Kasumi-1 (cell line): Measurements from ENCODE around the gene TNS2.
"Not testable (repeated sequence)": the region's sequence is repeated elsewhere in the genome, so short reads cannot be mapped to it uniquely, and the experiment has no call there.

ENCODE experiments used
- DNase-seq, 2 experiments: peaks; one replicate each; lab custom pipeline; 2025; lab: John Stamatoyannopoulos, UW

The TNS2 gene, protein sequence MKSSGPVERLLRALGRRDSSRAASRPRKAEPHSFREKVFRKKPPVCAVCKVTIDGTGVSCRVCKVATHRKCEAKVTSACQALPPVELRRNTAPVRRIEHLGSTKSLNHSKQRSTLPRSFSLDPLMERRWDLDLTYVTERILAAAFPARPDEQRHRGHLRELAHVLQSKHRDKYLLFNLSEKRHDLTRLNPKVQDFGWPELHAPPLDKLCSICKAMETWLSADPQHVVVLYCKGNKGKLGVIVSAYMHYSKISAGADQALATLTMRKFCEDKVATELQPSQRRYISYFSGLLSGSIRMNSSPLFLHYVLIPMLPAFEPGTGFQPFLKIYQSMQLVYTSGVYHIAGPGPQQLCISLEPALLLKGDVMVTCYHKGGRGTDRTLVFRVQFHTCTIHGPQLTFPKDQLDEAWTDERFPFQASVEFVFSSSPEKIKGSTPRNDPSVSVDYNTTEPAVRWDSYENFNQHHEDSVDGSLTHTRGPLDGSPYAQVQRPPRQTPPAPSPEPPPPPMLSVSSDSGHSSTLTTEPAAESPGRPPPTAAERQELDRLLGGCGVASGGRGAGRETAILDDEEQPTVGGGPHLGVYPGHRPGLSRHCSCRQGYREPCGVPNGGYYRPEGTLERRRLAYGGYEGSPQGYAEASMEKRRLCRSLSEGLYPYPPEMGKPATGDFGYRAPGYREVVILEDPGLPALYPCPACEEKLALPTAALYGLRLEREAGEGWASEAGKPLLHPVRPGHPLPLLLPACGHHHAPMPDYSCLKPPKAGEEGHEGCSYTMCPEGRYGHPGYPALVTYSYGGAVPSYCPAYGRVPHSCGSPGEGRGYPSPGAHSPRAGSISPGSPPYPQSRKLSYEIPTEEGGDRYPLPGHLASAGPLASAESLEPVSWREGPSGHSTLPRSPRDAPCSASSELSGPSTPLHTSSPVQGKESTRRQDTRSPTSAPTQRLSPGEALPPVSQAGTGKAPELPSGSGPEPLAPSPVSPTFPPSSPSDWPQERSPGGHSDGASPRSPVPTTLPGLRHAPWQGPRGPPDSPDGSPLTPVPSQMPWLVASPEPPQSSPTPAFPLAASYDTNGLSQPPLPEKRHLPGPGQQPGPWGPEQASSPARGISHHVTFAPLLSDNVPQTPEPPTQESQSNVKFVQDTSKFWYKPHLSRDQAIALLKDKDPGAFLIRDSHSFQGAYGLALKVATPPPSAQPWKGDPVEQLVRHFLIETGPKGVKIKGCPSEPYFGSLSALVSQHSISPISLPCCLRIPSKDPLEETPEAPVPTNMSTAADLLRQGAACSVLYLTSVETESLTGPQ (N-terminal part only)

DNA sequence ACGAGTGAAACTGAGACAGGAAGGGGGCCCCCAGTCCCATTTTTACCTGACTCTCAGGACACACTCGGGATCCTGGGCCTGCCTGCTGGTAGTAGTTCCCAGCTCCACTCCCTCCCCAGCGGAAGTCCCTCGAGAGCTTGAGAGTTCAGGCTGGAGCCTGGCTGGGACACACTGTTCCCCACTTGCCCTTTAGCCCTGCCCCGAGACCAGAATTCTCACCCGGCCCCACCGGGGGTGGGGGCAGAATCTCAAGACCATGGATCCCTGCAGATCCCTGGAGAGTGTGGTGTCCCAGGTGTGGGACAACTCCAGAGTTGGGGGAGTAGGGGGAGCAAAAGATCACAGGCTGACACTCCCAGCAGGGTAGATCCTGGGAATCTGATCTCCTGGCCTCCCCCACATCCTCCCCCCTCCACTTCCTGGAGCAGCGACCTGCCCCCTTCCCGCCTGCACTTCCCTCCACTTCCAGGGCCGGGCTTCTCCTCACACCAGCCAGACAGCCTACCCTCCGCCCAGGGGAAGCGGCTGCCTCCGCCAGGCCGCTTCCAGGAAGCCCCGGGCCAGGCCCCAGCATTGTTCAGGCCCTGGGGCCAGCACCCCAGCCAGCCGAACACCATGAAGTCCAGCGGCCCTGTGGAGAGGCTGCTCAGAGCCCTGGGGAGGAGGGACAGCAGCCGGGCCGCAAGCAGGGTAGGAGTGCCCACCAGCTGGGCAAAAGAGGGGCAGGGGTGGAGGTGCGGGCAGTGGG is at the start of gene TNS2:
TNS2 (plus strand) TSS at position 495 of the 748 bp plus-strand sequence; CDS start at position 616, 121 bp downstream.
- peak in 1 of 2 experiments; percentile 16 for DNase-seq

DNA sequence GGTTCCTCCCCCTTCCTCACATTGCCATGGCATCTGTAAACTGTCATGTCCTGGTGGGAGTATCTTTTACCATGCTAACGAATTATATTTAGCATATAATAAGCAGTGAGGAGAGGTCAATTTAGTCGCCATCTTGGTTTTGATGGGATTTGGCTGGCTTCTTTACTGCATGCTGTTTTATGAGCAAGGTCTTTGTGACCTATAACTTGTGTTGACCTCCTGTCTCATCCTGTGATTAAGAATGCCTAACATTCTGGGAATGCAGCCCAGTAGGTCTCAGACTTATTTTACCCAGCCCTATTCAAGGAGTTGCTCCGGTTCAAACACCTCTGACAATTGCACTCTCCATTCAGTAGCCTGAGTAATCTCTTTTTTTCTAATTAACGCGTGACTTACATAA is 45.7 kb upstream of the TNS2 start:
- no peak for DNase-seq

DNA sequence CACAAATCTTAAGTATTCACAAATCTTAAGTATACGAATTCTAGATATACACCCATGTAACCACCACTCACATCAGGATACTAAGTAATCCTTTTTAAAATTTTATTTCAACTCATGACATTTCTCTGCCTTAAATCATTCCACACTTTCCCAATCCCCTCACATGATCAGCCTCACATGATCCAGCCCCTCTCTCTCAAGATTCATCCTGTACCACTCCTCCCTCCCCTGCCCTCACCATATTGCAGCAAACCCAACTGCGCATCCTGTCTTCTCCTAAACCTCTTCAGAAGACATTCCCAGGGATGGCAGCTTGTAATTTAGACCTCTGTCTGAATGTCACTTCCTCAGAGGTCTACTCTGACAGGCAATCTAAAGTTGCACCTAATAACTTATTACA is 45.3 kb upstream of the TNS2 start:
- no peak for DNase-seq

DNA sequence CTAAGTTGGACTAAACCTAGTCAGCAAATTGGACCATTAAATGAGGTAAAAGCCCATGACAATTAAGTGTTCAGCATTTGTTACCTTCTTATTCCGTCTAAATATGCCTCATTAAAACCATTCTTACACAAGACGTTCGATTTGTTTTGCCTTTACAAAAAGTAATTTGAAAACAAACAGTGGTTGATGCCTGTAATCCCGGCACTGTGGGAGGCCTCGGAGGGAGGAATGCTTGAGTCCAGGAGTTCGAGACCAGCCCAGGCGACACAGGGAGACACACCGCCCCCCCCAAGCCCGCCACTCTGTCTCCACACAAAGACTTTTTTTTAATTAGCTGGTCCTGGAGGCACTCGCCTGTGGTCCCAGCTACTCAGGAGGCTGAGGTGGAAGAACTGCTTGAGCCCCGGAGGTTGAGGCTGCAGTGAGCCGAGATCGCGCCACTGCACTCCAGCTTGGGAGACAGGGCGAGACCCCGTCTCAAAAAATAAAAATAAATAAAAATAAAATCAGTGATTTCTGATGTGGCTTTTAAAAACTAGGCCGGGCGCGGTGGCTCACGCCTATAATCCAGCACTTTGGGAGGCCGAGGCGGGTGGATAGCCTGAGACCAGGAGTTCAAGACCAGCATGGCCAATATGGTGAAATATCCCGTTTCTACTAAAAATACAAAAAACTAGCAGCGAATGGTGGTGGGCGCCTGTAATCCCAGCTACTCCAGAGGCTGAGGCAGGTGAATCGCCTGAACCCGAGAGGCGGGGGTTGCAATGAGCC is 44.5 kb upstream of the TNS2 start:
- DNase-seq: no peak

DNA sequence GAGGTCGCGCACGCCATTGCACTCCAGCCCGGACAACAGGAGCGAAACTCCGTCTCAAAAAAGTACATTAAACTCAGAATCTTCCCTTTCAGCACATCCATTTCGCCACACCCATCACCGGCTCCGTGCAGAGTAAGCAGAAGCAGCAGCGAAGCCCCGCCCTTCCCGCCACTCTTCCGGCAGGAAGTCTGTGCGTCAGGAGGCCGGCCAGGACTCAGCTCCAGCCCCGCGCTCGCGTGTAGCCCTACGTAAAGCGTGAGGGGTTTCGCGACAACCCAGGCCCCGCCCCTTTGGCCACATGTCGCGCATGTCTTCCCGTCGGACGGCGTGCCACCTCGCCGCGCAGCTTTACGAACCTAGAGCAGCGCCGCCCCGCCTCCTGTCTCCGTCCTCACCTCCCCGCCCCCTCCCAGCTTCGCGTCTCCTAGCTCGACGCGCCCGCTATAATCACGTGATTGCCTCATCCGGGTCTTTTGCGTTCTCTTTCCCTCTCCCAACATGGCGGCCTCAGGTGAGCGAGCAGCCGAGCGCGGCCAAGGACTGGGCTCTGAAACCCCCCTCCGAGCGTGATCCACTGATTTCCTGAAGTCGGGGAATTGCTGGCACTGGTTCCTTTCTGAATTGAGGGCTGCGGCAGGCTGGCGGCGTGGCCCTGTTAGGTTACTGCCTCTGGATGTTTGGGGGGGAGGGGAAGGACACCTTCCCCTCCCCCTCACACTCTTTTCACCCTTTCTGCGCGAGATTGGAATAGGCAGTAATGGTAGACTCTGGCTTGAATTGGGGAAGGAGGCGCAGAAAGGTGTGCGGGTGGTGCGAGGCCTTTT is 43.7 kb upstream of the TNS2 start, which contains the start of gene EIF4B:
EIF4B (plus strand) TSS at position 471 of the 824 bp plus-strand sequence; CDS start at position 499, 28 bp downstream.
- peak; percentile 99 for DNase-seq

DNA sequence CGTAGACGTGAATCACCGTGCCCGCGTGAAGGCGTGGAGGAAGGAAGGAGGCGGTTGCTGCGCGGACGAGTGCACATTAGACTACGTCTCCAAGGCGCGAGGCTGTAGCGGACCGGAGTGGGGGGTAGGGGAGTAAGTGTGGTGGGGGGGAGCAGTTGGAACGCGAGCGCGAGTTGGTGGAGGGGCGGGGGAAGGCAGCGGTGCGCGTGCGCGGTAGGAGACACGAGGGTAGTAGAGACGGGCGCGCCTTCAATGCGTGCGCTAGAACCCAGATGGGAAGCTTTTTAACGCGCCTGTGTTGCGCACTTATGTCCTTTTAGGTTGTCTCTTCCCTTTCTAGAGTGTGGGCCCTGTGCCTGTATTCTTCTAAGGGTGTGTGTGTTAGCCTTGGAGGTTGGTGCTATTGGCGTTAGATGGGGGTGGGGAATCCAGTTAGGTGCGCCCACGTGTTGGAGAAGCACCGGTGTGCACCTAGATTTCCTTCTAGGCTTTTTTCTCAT is 43.0 kb upstream of the TNS2 start:
- peak; percentile 79 to 84 for DNase-seq

DNA sequence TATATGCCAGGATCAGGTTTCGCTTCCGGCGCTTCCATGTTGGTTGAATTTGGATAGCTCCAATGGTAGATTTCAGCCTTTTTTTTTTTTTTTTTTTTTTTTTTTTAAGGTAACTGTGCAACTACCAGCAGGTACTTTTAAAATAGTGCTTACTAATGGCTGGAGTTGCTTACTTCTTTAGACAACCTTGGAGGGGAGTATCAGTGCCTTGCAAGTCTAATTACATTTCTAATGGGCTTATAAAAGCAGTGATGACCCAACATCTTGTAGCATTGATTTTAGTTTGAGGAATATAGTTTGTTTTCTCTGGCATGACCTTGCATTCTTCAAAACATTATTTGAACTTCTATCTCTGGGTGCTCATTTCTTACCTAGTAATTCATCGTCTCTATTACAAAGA is 42.5 kb upstream of the TNS2 start:
- no peak for DNase-seq

DNA sequence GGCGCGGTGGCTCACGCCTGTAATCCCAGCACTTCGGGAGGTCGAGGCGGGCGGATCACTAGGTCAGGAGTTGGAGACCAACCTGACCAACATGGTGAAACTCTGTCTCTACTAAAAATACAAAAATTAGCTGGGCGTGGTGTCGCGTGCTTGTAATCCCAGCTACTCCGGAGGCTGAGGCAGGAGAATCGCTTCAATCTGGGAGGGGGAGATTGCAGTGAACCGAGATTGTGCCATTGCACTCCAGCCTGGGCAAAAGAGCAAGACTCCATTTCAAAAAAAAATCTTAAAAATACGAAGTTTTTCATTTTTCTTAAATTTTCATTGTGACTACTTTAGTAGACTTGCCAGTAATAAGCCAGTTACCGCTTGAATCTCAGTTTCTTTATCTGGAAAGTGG is 41.1 kb upstream of the TNS2 start:
- DNase-seq: not testable (repeated sequence)

DNA sequence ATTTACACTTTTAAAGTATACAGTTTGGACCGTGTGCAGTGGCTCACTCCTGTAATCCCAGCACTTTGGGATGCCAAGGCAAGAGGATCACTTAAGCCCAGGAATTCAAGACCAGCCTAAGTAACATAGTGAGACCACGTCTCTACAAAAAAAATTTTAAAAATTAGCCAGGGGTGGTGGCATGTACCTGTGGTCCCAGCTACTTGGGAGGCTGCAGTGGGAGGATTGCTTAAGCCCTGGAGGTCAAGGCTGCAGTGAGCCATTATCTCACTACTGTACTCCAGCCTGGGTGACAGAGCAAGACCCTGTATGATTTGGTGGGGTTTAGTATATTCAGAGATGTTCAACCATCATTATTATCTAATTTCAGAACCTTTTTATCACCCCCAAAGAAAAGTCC is 38.9 kb upstream of the TNS2 start:
- DNase-seq: no peak

DNA sequence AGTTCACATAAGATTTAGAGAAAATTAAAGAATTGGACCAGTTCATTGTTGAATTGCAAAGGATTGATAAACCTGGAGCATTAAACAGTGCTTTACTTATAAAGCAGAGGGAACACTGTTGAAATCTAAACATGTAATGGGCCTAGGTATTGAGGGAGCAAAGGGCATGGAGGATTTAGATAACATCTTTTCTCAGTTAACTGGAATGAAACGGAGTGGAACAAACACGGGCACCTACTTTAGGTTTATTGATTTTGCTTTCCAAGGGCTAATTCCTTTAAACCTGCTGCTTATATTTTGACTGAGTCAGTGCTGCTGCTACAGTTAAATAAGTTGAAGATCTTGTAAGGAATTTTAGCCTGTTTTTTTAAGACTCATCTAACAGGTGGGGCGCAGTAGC is 38.0 kb upstream of the TNS2 start:
- no peak for DNase-seq

DNA sequence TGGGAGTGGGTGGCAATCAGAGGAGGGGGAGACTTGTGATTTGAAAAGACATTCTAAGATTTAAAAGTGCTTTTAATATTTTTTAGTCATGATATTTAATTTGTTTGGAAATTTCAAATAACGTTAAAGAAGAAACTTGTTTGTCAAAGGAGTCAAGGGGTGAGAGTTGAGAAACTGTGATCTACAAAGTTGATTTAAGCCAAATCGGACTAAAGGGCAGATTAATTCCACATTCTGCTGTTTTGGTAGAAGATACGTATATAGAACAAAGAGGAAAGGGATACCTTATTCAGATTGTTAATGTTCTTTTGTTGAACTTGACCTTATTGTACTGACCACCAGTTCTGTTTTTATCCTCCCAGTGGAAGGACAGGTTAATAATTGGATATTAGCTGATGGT is 36.9 kb upstream of the TNS2 start:
- no peak for DNase-seq

DNA sequence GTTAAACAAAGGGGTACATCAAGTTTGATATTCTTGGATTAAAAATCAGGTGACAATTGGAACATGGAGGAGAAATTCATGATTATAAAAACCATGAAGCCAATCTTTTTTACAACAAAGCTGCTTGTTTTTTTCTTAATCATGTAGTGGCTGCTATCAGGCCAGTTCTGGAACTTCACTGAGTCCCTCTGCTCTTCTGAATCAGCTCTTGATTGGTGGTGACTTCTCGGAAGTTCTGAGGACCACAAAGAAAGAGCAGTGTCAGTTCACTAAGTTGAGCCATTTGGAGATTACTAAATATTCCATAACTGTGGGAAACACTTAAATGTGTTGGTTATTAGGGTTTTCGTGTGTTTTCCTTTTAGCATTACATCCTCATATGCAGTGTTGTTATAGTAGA is 35.2 kb upstream of the TNS2 start:
- DNase-seq: no peak

DNA sequence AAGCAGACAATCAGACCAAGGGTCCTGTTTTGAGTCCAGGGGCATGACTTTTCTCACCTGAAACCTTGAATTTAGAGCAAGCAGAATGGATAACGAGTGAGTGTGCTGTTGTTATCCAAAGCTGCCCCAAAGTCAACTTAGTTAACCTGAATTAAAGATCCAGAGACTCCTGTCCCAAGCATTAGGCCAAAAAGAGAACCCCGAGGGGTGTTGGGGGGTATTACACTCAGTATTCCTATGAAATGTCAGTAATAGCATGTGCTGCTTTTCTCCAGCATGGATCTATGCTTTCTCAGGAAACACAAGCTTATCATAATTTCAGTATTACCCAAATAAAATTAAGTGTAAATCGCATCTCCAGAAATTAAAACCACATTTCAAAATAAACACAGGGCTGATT is 24.6 kb upstream of the TNS2 start:
- no peak for DNase-seq

DNA sequence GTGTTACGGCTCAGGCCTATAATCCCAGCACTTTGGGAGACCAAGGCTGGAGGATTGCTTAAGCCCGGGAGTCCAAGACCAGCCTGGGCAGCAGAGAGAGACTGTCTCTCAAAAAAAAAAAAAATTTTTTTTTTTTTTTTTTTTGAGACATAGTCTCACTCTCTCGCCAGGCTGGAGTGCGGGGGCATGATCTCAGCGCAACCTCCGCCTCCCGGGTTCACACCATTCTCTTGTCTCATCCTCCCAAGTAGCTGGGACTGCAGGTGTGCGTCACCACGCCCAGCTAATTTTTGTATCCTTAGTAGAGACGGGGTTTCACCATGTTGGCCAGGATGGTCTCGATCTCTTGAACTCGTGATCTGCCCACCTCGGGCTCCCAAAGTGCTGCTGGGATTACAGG is 22.9 kb upstream of the TNS2 start:
- DNase-seq: not testable (repeated sequence)

DNA sequence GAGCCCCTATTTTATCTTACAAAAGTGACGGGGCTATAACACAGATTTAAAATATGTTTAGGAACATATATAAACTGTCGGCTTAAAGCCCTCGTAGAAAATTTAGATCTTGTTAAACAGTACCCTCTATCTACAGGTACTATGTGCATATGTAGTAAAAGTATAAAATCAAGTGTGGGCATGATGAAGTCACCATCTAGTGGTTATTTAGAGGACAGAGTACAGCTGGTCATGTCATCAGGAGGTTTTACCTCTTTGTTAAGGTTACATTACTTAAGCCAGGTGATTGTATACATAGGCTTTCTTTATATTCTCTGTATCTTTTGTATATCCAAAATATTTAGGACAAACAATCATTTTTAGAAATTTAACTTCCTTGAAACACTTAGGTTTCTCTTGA is 18.2 kb upstream of the TNS2 start:
- no peak for DNase-seq

DNA sequence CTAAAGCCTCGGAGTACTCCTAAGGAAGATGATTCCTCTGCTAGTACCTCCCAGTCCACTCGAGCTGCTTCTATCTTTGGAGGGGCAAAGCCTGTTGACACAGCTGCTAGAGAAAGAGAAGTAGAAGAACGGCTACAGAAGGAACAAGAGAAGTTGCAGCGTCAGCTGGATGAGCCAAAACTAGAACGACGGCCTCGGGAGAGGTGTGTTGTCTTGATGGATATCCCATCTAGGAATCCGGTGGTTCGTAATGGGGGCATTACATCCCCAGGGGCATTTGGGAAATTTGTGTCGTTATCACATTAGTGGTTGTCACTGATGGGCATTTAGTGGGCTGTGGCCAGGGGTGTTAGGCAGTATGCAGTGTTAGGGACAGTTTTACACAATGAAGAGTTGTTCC is 16.0 kb upstream of the TNS2 start:
- DNase-seq: not testable (repeated sequence)

DNA sequence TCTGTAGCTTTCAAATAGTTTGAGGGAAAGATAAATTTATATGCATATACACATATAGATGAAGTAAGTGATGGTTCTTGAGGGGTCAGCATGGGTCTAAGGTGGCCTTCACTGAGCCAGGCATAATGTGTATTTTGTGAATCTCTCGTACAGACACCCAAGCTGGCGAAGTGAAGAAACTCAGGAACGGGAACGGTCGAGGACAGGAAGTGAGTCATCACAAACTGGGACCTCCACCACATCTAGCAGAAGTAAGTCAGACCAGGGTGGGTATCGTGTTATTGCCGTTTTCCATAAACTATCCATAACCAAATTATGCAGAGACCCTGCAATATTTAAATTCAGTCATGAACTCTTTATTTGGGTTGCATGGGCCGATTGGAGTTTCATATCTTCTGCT is 15.4 kb upstream of the TNS2 start:
- no peak for DNase-seq

DNA sequence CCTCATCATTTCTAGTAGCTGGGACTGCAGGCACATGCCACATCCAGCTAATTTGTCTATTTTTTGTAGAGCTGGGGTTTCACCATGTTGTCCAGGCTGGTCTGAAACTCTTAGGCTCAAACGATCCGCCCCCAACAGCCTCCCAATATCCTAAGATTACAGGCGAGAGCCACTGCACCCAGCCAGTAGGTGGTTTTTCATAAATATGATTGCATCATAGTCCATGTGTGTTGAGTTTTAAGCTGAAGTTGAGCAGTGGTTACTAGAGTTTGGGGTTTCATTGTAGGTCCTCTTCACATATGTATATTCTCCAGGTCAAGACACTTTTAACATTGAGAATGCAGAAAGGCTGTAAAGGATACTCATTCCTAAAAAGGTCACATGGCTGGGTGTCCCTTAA is 13.1 kb upstream of the TNS2 start:
- DNase-seq: no peak

DNA sequence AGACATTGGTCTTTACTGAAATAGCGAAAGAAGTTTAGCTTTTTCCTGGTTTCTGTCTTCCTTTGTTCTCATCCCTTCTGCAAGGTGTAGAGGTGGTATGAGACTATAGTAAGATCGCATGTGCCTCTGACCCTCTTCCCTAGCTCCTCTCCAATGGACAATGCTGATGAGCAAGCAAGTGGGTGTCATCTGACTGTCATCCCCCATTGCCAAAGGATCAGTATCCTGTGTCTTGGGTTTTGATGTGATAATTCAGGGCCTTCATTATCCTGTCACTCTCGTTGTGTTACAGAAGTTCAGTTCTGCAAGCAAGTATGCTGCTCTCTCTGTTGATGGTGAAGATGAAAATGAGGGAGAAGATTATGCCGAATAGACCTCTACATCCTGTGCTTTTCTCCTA is 10.0 kb upstream of the TNS2 start:
- DNase-seq: no peak
